Right atrium auricular region (tissue), 2 donors: Measurements from ENCODE around the gene RAPGEF6. TPM values are rescaled to one million over a fixed set of nuclear protein-coding genes. Genes with fewer than 3 reads are reported as not detected.

Experiments
- DNase-seq: peaks from one replicate; pipeline ENCODE4 v3.0.0-alpha.2; 2019; ENCODE audit warnings: low spot score
- H3K27ac ChIP-seq, 2 donors: fragments of 200-600 bp; sonication (generic); 1 replicate in 1 of 2; 2 replicates in 1 of 2; pipeline ENCODE4 v1.5.1; 2016 to 2019
- H3K27me3 ChIP-seq, 2 donors: fragments of 200-600 bp; sonication (generic); one replicate each; pipeline versions ENCODE4 v1.5.1 to v1.6.0; 2017 to 2019
- H3K36me3 ChIP-seq: fragments of 200-600 bp; sonication (generic); one replicate; pipeline ENCODE4 v1.5.1; 2016
- H3K4me1 ChIP-seq, 2 donors: fragments of 200-600 bp; sonication (generic); one replicate each; pipeline versions ENCODE4 v1.5.1 to v1.6.0; 2017 to 2019
- H3K4me3 ChIP-seq, 2 donors: fragments of 200-600 bp; sonication (generic); 1 replicate in 1 of 2; 2 replicates in 1 of 2; pipeline ENCODE4 v1.5.1; 2017 to 2019; ENCODE audit warnings: mild to moderate bottlenecking in 1 of 2, moderate library complexity in 1 of 2
- H3K9me3 ChIP-seq, 2 donors: fragments of 200-600 bp; sonication (generic); one replicate each; pipeline ENCODE4 v1.5.1; 2019
- total RNA-seq, 2 donors: library from RNA; depleted of rRNA; stranded (reverse); fragments of >200 nt; gene quantifications; one replicate each; pipeline ENCODE4 v1.1.0, GENCODE V29; 2016
- TF ChIP-seq, protein P1 (sequence below), 2 donors: fragments of 200-600 bp; sonication (generic); IDR thresholded peaks; one replicate each; pipeline ENCODE4 v1.5.1; 2019; ENCODE audit warnings: antibody characterized with exemption in 2 of 2

The RAPGEF6 gene
- total RNA-seq, 2 donors from 2014 or later: 10.0 to 14.0 TPM

DNA sequence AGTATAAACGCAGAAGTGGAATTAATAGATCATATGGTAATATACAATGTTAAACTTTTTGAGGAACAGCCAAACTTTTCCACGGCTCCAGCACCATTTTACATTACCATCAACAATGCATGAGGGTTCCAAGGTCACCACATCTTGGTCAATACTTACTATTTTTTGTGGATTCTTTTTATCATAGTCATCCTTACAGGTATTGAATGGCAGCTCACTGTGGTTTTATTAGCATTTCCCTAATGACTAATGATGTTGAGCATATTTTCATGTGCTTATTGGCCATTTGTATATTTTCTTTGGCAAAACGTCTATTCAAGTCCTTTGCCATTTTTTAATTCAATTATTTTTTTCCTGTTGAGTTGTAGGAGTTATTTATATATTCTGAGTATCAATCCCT lies 14.1 kb upstream of the RAPGEF6 start:
- peaks cover 50% of the 10 kb centered on the region for H3K36me3 ChIP-seq
- H3K9me3 ChIP-seq: no peaks in the 10 kb centered on the region
- TF ChIP-seq, protein P1, sequence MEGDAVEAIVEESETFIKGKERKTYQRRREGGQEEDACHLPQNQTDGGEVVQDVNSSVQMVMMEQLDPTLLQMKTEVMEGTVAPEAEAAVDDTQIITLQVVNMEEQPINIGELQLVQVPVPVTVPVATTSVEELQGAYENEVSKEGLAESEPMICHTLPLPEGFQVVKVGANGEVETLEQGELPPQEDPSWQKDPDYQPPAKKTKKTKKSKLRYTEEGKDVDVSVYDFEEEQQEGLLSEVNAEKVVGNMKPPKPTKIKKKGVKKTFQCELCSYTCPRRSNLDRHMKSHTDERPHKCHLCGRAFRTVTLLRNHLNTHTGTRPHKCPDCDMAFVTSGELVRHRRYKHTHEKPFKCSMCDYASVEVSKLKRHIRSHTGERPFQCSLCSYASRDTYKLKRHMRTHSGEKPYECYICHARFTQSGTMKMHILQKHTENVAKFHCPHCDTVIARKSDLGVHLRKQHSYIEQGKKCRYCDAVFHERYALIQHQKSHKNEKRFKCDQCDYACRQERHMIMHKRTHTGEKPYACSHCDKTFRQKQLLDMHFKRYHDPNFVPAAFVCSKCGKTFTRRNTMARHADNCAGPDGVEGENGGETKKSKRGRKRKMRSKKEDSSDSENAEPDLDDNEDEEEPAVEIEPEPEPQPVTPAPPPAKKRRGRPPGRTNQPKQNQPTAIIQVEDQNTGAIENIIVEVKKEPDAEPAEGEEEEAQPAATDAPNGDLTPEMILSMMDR (IDR thresholded peaks at IDR 0.05): no peak
- no peaks in the 10 kb centered on the region for H3K4me1 ChIP-seq
- no peak overlapping the region for H3K27ac ChIP-seq
- no peaks in the 10 kb centered on the region for H3K27me3 ChIP-seq
- no peak overlapping the region for H3K4me3 ChIP-seq
- no peak for DNase-seq

GRCh38 chr5:131647048-131647769 lies 12.2 kb upstream of the RAPGEF6 start:
- no peak overlapping the region for H3K4me3 ChIP-seq
- H3K27me3 ChIP-seq: no peaks in the 10 kb centered on the region
- peaks cover 43% of the 10 kb centered on the region for H3K36me3 ChIP-seq
- no peak for DNase-seq
- H3K9me3 ChIP-seq: no peaks in the 10 kb centered on the region
- no peaks in the 10 kb centered on the region for H3K4me1 ChIP-seq
- no peak overlapping the region for H3K27ac ChIP-seq
- TF ChIP-seq, protein P1 (IDR thresholded peaks at IDR 0.05): no peak

DNA sequence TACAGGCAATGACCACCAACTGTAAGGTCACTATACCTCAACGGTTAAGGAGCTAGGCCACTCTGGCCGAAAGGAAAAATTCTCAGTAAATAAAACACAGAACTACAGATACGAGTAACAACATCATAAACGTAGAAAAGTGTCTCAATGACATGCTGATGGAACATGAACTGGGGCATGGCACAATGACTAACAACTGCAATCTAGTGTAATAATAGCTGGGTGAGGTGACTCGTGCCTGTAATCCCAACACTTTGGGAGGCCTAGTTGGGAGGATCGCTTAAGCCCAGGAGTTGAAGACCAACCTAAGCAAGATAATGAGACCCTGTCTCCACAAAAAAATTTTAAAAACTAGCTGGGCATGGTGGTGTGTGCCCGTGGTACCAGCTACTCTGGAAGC lies 9.8 kb upstream of the RAPGEF6 start:
- Histone ChIP-seq H3K4me1 (no peaks in the 10 kb centered on the region), H3K27ac (no peak overlapping the region), H3K9me3 (no peaks in the 10 kb centered on the region), H3K27me3 (no peaks in the 10 kb centered on the region), H3K36me3 (peaks cover 28% of the 10 kb centered on the region), H3K4me3 (no peak overlapping the region)
- no peak for DNase-seq
- TF ChIP-seq, protein P1 (IDR thresholded peaks at IDR 0.05): no peak

- no peak overlapping the region for H3K27ac ChIP-seq
- DNase-seq: no peak
- H3K27me3 ChIP-seq: no peaks in the 10 kb centered on the region
- H3K9me3 ChIP-seq: no peaks in the 10 kb centered on the region
- H3K36me3 ChIP-seq: peaks cover 28% of the 10 kb centered on the region
- H3K4me3 ChIP-seq: no peak overlapping the region
- TF ChIP-seq, protein P1 (IDR thresholded peaks at IDR 0.05): no peak
- no peaks in the 10 kb centered on the region for H3K4me1 ChIP-seq
Observed at GRCh38 chr5:131644370-131644769, 9.3 kb upstream of the RAPGEF6 start.

DNA sequence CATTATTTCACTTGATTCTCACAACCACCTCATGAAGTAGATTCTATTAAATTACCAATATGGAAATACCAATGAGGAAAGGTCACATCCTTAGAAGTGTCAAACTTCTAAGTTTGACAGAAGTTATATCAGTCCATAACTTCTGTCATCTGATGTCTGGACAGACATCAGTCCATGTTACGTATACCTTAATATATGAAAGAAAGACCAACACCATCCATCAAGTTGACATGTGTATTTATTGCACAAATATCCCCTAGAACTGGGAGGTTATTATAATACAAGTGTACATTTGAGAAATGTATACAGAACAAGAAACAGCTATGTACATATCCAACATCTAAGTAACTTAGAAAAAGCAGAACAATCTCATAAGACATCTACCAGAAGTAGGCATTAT lies 6.5 kb upstream of the RAPGEF6 start:
- Histone ChIP-seq H3K4me1 (peaks cover 0 to 2% of the 10 kb centered on the region in 2 donors), H3K27me3 (no peaks in the 10 kb centered on the region), H3K4me3 (no peak overlapping the region), H3K36me3 (peaks cover 13% of the 10 kb centered on the region), H3K27ac (no peak overlapping the region), H3K9me3 (no peaks in the 10 kb centered on the region)
- no peak for DNase-seq
- TF ChIP-seq, protein P1 (IDR thresholded peaks at IDR 0.05): no peak
